Testis (tissue), 3 donors: Measurements from ENCODE around the gene KDM3B. TPM values are rescaled to one million over a fixed set of nuclear protein-coding genes. Genes with fewer than 3 reads are reported as not detected.

Experiments
- DNase-seq: peaks from one replicate; pipeline ENCODE4 v3.0.0-alpha.2; 2019
- H3K27ac ChIP-seq, 2 donors: fragments of 200-600 bp; sonication (generic); one replicate each; pipeline ENCODE4 v1.5.1; 2019
- H3K27me3 ChIP-seq: fragments of 200-600 bp; sonication (generic); one replicate; pipeline ENCODE4 v1.5.1; 2019
- H3K36me3 ChIP-seq: fragments of 200-600 bp; sonication (generic); one replicate; pipeline ENCODE4 v1.5.1; 2017; ENCODE audit warnings: low read depth; ENCODE audit errors: missing control alignments
- H3K4me1 ChIP-seq: fragments of 200-600 bp; sonication (generic); one replicate; pipeline ENCODE4 v1.5.1; 2019
- H3K4me3 ChIP-seq, 2 donors: fragments of 200-600 bp; sonication (generic); one replicate each; pipeline ENCODE4 v1.5.1; 2017 to 2019
- H3K9me3 ChIP-seq: fragments of 200-600 bp; sonication (generic); one replicate; pipeline ENCODE4 v1.5.1; 2017
- CTCF ChIP-seq, 3 experiments: fragments of 450-650 bp in 2 of 3; fragments of 200-600 bp in 1 of 3; sonication (generic) in 1 of 3; IDR thresholded peaks; one replicate each; pipeline ENCODE4 v1.5.1; 2016 to 2019; ENCODE audit warnings: antibody characterized with exemption in 3 of 3, mild to moderate bottlenecking in 2 of 3, moderate library complexity in 1 of 3
- POLR2A ChIP-seq: fragments of 450-650 bp; IDR thresholded peaks from one replicate; pipeline ENCODE4 v1.6.1; 2017; ENCODE audit warnings: antibody characterized with exemption, mild to moderate bottlenecking, moderate library complexity
- WGBS, 2 donors: methylation state at CpG; one replicate each; pipeline ENCODE4 v1.1.5; 2018; 5-methylcytosine and 5-hydroxymethylcytosine counted together
- intact Hi-C: fragments of 100-400 bp; cut with DNase I; formaldehyde crosslinking; loops from one replicate; pipeline ENCODE4 v1.15.1; 2023; ENCODE audit warnings: low total_unique reads
- polyA plus RNA-seq: library from polyadenylated mRNA; stranded (reverse); fragments of 350-450 nt; fragmentation: Illumina TruSeq; extraction: RNeasy Lipid Tissue Mini Kit (QIAGEN cat#74804); gene quantifications from one replicate; pipeline ENCODE4 v1.2.3, GENCODE V29; 2014; ENCODE audit warnings: low read depth, low replicate concordance; ENCODE audit not compliant: insufficient read depth
- total RNA-seq, 2 donors: library from RNA; depleted of rRNA; stranded (reverse); fragments of >200 nt; gene quantifications; one replicate each; pipeline ENCODE4 v1.2.3, GENCODE V29; 2016

Gene KDM3B
- total and polyA plus RNA-seq, 3 donors from 2014 or later: 61.8 to 85.3 (median 81.1) TPM

- Histone ChIP-seq H3K36me3 (no peaks in the 10 kb centered on the region), H3K27me3 (no peaks in the 10 kb centered on the region), H3K4me3 (peak overlapping the region; percentile 75 to 84), H3K9me3 (no peaks in the 10 kb centered on the region), H3K27ac (peak overlapping the region; percentile 93 to 98), H3K4me1 (peaks cover 22% of the 10 kb centered on the region)
- peak; percentile 67 for DNase-seq
- peak in 1 of 3 experiments; percentile 17 for TF ChIP-seq CTCF (IDR thresholded peaks at IDR 0.05)
- no peak for TF ChIP-seq POLR2A
- WGBS, 2 donors: 5 to 7% methylated on average over 21 of the region's 21 CpGs
- intact Hi-C loops: no loop called here
Measured at GRCh38 chr5:138463419-138464007, 111.0 kb downstream of the KDM3B start.

GRCh38 chr5:138464008-138464387 lies 111.5 kb downstream of the KDM3B start:
- no peaks in the 10 kb centered on the region for H3K36me3 ChIP-seq
- peak overlapping the region; percentile 93 to 98 for H3K27ac ChIP-seq
- H3K4me3 ChIP-seq: peak overlapping the region; percentile 75 to 84
- TF ChIP-seq POLR2A (peak; percentile 10), CTCF (IDR thresholded peaks at IDR 0.05) (peak; percentile 82 to 95 (median 86))
- DNase-seq: peak; percentile 93
- intact Hi-C loops: no loop called here
- WGBS, 2 donors: 0% methylated on average over 2 to 34 of the region's 34 CpGs
- H3K27me3 ChIP-seq: no peaks in the 10 kb centered on the region
- no peaks in the 10 kb centered on the region for H3K9me3 ChIP-seq
- H3K4me1 ChIP-seq: peaks cover 17% of the 10 kb centered on the region

GRCh38 chr5:138464388-138465260 lies 112.1 kb downstream of the KDM3B start:
- intact Hi-C loops: no loop called here
- Histone ChIP-seq H3K36me3 (no peaks in the 10 kb centered on the region), H3K27me3 (no peaks in the 10 kb centered on the region), H3K27ac (peak overlapping the region; percentile 93 to 98), H3K9me3 (no peaks in the 10 kb centered on the region), H3K4me1 (peaks cover 15% of the 10 kb centered on the region), H3K4me3 (peak overlapping the region; percentile 75 to 84)
- peak in 1 of 3 experiments; percentile 20 for TF ChIP-seq CTCF (IDR thresholded peaks at IDR 0.05)
- TF ChIP-seq POLR2A: no peak
- peak; percentile 98 for DNase-seq
- WGBS, 2 donors: 1% methylated on average over 64 of the region's 64 CpGs; no CpG with 5 or more reads in 1 of the 2 donors

GRCh38 chr5:138465261-138466124 lies 113.0 kb downstream of the KDM3B start, which contains the start of gene EGR1:
EGR1 (plus strand) TSS chr5:138465479; CDS start chr5:138465762, 283 bp downstream.
- Histone ChIP-seq H3K27ac (peak within 1 kb of the TSS; percentile 93 to 98), H3K9me3 (no peaks in the 10 kb centered on the region), H3K4me3 (peak within 1 kb of the TSS; percentile 75 to 84), H3K4me1 (peaks cover 15% of the 10 kb centered on the region), H3K27me3 (no peaks in the 10 kb centered on the region), H3K36me3 (no peaks in the 10 kb centered on the region)
- TF ChIP-seq CTCF (IDR thresholded peaks at IDR 0.05): peak in 2 of 3 experiments; percentile 14 to 34
- TF ChIP-seq POLR2A: peak; percentile 45
- 0% methylated on average over 3 to 85 of the region's 85 CpGs for WGBS, 2 donors
- intact Hi-C loops: no loop called here
- DNase-seq: peak; percentile 97
